Liver (tissue), 9 donors: ENCODE results near the gene SLC22A3. TPM values are rescaled to one million over a fixed set of nuclear protein-coding genes. Genes with fewer than 3 reads are reported as not detected.

Source experiments
- DNase-seq: peaks from one replicate; pipeline ENCODE4 v3.0.0-alpha.2; 2017; ENCODE audit warnings: low spot score
- H3K27ac ChIP-seq, 2 donors: one replicate each; pipeline ENCODE4 v1.7.0; 2013; ENCODE audit warnings: inconsistent platforms in 2 of 2, low read length in 2 of 2, control low read depth in 1 of 2, low read depth in 1 of 2, mild to moderate bottlenecking in 1 of 2
- H3K27me3 ChIP-seq, 4 donors: one replicate each; pipeline versions ENCODE4 v1.6.1 to v1.7.0; 2013; ENCODE audit warnings: low read length in 3 of 4, inconsistent platforms in 1 of 4, mild to moderate bottlenecking in 1 of 4, moderate library complexity in 1 of 4; ENCODE audit not compliant: control insufficient read depth in 4 of 4, insufficient read depth in 4 of 4
- H3K36me3 ChIP-seq, 4 donors: one replicate each; pipeline versions ENCODE4 v1.6.1 to v1.7.0; 2013; ENCODE audit warnings: low read length in 3 of 4, mild to moderate bottlenecking in 3 of 4, low read depth in 1 of 4, moderate library complexity in 1 of 4; ENCODE audit not compliant: control insufficient read depth in 4 of 4, insufficient read depth in 3 of 4
- H3K4me1 ChIP-seq, 4 donors: one replicate each; pipeline versions ENCODE4 v1.6.1 to v1.7.0; 2013; ENCODE audit warnings: low read length in 3 of 4, mild to moderate bottlenecking in 3 of 4, moderate library complexity in 1 of 4; ENCODE audit not compliant: control insufficient read depth in 4 of 4, insufficient read depth in 4 of 4
- H3K4me3 ChIP-seq, 3 donors: one replicate each; pipeline versions ENCODE4 v1.6.1 to v1.7.0; 2013; ENCODE audit warnings: low read length in 3 of 3, control low read depth in 1 of 3, low read depth in 1 of 3, mild to moderate bottlenecking in 1 of 3
- H3K9ac ChIP-seq, 2 donors: one replicate each; pipeline ENCODE4 v1.7.0; 2013; ENCODE audit warnings: low read length in 2 of 2, mild to moderate bottlenecking in 2 of 2, moderate library complexity in 2 of 2, control low read depth in 1 of 2, low read depth in 1 of 2
- H3K9me3 ChIP-seq, 4 donors: one replicate each; pipeline versions ENCODE4 v1.6.1 to v1.7.0; 2013; ENCODE audit warnings: low read length in 3 of 4; ENCODE audit not compliant: control insufficient read depth in 4 of 4
- ATF3 ChIP-seq: IDR thresholded peaks from 2 replicates; pipeline ENCODE4 v1.6.1; 2016; ENCODE audit warnings: antibody characterized with exemption
- CTCF ChIP-seq: fragments of 150-350 bp; IDR thresholded peaks from 2 replicates; pipeline ENCODE4 v1.5.1; 2017; ENCODE audit warnings: improper control_type of control experiment, low read depth, low read length; ENCODE audit not compliant: missing input control
- GABPA ChIP-seq, 2 donors: IDR thresholded peaks in 1 of 2; conservative IDR thresholded peaks in 1 of 2; 2 replicates each; pipeline ENCODE4 v1.6.1; 2016; ENCODE audit warnings: antibody characterized with exemption in 2 of 2, mild to moderate bottlenecking in 1 of 2, moderate library complexity in 1 of 2
- HNF4A ChIP-seq, 2 donors: conservative IDR thresholded peaks; 2 replicates each; pipeline ENCODE4 v1.6.1; 2016; ENCODE audit warnings: antibody characterized with exemption in 2 of 2, mild to moderate bottlenecking in 2 of 2
- HNF4G ChIP-seq: IDR thresholded peaks from 2 replicates; pipeline ENCODE4 v1.6.1; 2016; ENCODE audit warnings: antibody characterized with exemption
- JUND ChIP-seq, 2 donors: IDR thresholded peaks; 2 replicates each; pipeline ENCODE4 v1.6.1; 2016; ENCODE audit warnings: antibody characterized with exemption in 2 of 2
- RAD21 ChIP-seq, 2 donors: IDR thresholded peaks; 2 replicates each; pipeline ENCODE4 v1.6.1; 2016; ENCODE audit warnings: antibody characterized with exemption in 2 of 2, mild to moderate bottlenecking in 2 of 2
- REST ChIP-seq: IDR thresholded peaks from 2 replicates; pipeline ENCODE4 v1.6.1; 2016; ENCODE audit warnings: antibody characterized with exemption, mild to moderate bottlenecking
- RXRA ChIP-seq, 2 donors: IDR thresholded peaks; 2 replicates each; pipeline ENCODE4 v1.6.1; 2017 to 2018; ENCODE audit warnings: antibody characterized with exemption in 2 of 2, mild to moderate bottlenecking in 1 of 2
- SP1 ChIP-seq: IDR thresholded peaks from 2 replicates; pipeline ENCODE4 v1.6.1; 2018; ENCODE audit warnings: antibody characterized with exemption, mild to moderate bottlenecking
- TAF1 ChIP-seq: conservative IDR thresholded peaks from 2 replicates; pipeline ENCODE4 v1.6.1; 2016; ENCODE audit warnings: antibody characterized with exemption, mild to moderate bottlenecking
- YY1 ChIP-seq: IDR thresholded peaks from 2 replicates; pipeline ENCODE4 v1.6.1; 2016; ENCODE audit warnings: antibody characterized with exemption, mild to moderate bottlenecking
- ZBTB33 ChIP-seq: IDR thresholded peaks from 2 replicates; pipeline ENCODE4 v1.6.1; 2016; ENCODE audit warnings: antibody characterized with exemption
- WGBS: extraction: QIAGEN DNeasy Blood & Tissue Kit; methylation state at CpG from one replicate; pipeline ENCODE4 v1.1.7; 2013; 5-methylcytosine and 5-hydroxymethylcytosine counted together
- polyA plus RNA-seq, 2 donors: library from polyadenylated mRNA; stranded (reverse) in 1 of 2; unstranded in 1 of 2; fragments of 200-250 nt in 1 of 2; fragments of >200 nt in 1 of 2; fragmentation: Nextera tagmentation in 1 of 2; extraction: Ambion mirVana in 1 of 2; gene quantifications; one replicate each; pipeline versions ENCODE4 v1.2.1 to v1.2.3, GENCODE V29; 2013 to 2015
- total RNA-seq, 2 donors: library from RNA; depleted of rRNA; stranded (reverse); fragments of >200 nt; gene quantifications; one replicate each; pipeline ENCODE4 v1.2.3, GENCODE V29; 2014
- donor health status: healthy.
- donor health status: healthy.
- donor health status: healthy.
- donor health status: healthy.
- donor health status: healthy.

Gene SLC22A3
- total and polyA plus RNA-seq, 4 donors, result 7.6 to 40.9 (median 19.4) TPM

GRCh38 chr6:160461641-160462040 is 113.5 kb downstream of the SLC22A3 start:
- no peaks in the 10 kb centered on the region for H3K27me3 ChIP-seq
- 87% methylated on average over 3 of the region's 3 CpGs for WGBS
- DNase-seq, result no peak
- H3K4me1 ChIP-seq, result no peaks in the 10 kb centered on the region
- H3K9me3 ChIP-seq, result no peaks in the 10 kb centered on the region
- TF ChIP-seq HNF4G (no peak), RXRA (IDR thresholded peaks at IDR 0.05) (no peak), CTCF (no peak), ATF3 (no peak), RAD21 (IDR thresholded peaks at IDR 0.05) (no peak), TAF1 (no peak), ZBTB33 (no peak)
- H3K9ac ChIP-seq, result no peak overlapping the region
- H3K27ac ChIP-seq, result no peak overlapping the region
- H3K36me3 ChIP-seq, result peaks cover 0 to 14% (median 7%) of the 10 kb centered on the region in 4 donors
- H3K4me3 ChIP-seq, result no peak overlapping the region

- peaks cover 0 to 12% (median 7%) of the 10 kb centered on the region in 4 donors for H3K36me3 ChIP-seq
- TF ChIP-seq ZBTB33 (no peak), HNF4A (conservative IDR thresholded peaks at IDR 0.05) (no peak), JUND (IDR thresholded peaks at IDR 0.05) (no peak), RAD21 (IDR thresholded peaks at IDR 0.05) (no peak), CTCF (no peak), SP1 (no peak), REST (no peak), HNF4G (no peak), YY1 (no peak), GABPA (IDR thresholded peaks at IDR 0.05 in 1 of 2, conservative IDR thresholded peaks at IDR 0.05 in 1 of 2) (no peak)
- no peaks in the 10 kb centered on the region for H3K27me3 ChIP-seq
- no peak overlapping the region for H3K4me3 ChIP-seq
- H3K27ac ChIP-seq, result no peak overlapping the region
- no peaks in the 10 kb centered on the region for H3K9me3 ChIP-seq
- DNase-seq, result no peak
- no peak overlapping the region for H3K9ac ChIP-seq
- no peaks in the 10 kb centered on the region for H3K4me1 ChIP-seq
These were observed 113.9 kb downstream of the SLC22A3 start for GRCh38 chr6:160462116-160462515.
